Epithelial cell of esophagus (primary cell): ENCODE results near the gene MMP24OS.

Experiments used
- DNase-seq: peaks from one replicate; pipeline ENCODE4 v3.0.0; 2010; ENCODE audit warnings: low read depth
- H3K4me3 ChIP-seq: 2 replicates; pipeline ENCODE4 v1.5.1; 2011; ENCODE audit warnings: mild to moderate bottlenecking, low read length, control low read depth
- TF ChIP-seq, protein P1 (sequence below): IDR thresholded peaks from 2 replicates; pipeline ENCODE4 v1.5.1; 2011; ENCODE audit warnings: low read depth, mild to moderate bottlenecking, low read length, control low read depth, inconsistent platforms; ENCODE audit not compliant: insufficient read depth; ENCODE audit errors: missing control alignments

Gene MMP24OS

DNA sequence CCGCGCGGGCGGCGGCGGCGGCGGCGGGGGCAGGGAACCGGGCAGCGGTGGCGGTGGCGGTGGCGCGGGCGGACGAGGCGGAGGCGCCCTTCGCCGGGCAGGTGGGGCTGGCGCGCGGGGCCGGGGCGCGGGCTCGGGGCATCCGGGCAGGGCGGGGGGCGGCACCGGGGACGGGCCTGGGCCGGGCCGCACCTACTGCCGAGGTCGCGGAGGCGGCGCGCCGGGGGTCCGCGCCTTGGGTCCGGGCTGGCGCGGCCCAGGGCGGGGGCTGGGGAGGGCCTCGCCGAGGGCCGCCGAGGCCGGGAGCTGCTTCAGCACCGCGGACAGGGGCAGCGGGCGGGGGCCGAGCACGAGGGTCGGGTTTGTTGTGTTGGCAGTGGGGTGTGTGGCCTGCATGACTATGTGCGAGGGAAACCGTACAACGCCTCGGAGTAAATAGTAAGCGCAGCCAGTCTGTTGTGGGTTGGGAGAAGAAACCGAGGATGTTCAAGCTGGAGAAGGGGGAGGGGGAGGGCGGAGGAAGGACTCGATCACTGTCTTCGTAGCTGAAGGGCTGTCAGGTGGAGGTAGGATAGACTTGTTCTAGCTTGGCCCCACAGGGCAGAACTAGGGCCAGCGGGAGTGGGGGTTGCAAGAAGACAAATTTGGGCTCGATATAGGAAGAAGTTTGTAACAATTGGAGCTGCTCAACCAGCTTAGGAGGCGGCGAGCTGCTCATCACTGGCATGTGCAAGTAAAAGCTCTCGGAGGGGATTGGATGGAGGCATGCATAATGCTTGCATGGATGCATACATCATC is 50.8 kb downstream of the MMP24OS start:
- peak; percentile 45 for DNase-seq
- TF ChIP-seq, protein P1, sequence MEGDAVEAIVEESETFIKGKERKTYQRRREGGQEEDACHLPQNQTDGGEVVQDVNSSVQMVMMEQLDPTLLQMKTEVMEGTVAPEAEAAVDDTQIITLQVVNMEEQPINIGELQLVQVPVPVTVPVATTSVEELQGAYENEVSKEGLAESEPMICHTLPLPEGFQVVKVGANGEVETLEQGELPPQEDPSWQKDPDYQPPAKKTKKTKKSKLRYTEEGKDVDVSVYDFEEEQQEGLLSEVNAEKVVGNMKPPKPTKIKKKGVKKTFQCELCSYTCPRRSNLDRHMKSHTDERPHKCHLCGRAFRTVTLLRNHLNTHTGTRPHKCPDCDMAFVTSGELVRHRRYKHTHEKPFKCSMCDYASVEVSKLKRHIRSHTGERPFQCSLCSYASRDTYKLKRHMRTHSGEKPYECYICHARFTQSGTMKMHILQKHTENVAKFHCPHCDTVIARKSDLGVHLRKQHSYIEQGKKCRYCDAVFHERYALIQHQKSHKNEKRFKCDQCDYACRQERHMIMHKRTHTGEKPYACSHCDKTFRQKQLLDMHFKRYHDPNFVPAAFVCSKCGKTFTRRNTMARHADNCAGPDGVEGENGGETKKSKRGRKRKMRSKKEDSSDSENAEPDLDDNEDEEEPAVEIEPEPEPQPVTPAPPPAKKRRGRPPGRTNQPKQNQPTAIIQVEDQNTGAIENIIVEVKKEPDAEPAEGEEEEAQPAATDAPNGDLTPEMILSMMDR = no peak

More for the DNA sequence above, 50.8 kb downstream of the MMP24OS start:
- H3K4me3 ChIP-seq = no peak overlapping the region
